ENCODE results near the gene EIF5. TPM values are rescaled to one million over a fixed set of nuclear protein-coding genes. Genes with fewer than 3 reads are reported as not detected.

EIF5 gene
- total RNA-seq, 2 donors from 2014 or later: 267 to 339 TPM

- no peak overlapping the region for H3K4me3 Mint-ChIP-seq
- H3K27ac Mint-ChIP-seq: no peak overlapping the region
- Histone ChIP-seq H3K4me3 (ENCODE audit: low read length) (no peak overlapping the region), H3K27me3 (ENCODE audit: control insufficient read depth, insufficient read depth, low read length, poor library complexity, severe bottlenecking) (no peaks in the 10 kb centered on the region), H3K9ac (ENCODE audit: extremely low read depth, low read length, poor library complexity, severe bottlenecking) (no peak overlapping the region), H3K27ac (ENCODE audit: low read depth, low read length) (no peak overlapping the region), H3K9me3 (ENCODE audit: control insufficient read depth, low read length) (no peaks in the 10 kb centered on the region), H3K36me3 (ENCODE audit: control insufficient read depth, insufficient read depth, low read length) (no peaks in the 10 kb centered on the region), H3K4me1 (ENCODE audit: control insufficient read depth, insufficient read depth, low read length) (peaks cover 4% of the 10 kb centered on the region)
- no peak for TF ChIP-seq CTCF (conservative IDR thresholded peaks at IDR 0.05)
- peaks cover 3% of the 10 kb centered on the region for H3K27me3 Mint-ChIP-seq (ENCODE audit: insufficient read depth)
- peaks cover 5% of the 10 kb centered on the region for H3K9me3 Mint-ChIP-seq
- H3K4me1 Mint-ChIP-seq: no peaks in the 10 kb centered on the region
- 91% methylated on average over 5 to 10 of the region's 10 CpGs for WGBS, 2 experiments (ENCODE audit: insufficient coverage in 1 of 2, insufficient read length in 1 of 2)
- no peak for DNase-seq
- H3K36me3 Mint-ChIP-seq (ENCODE audit: low read depth): no peaks in the 10 kb centered on the region
Observed at GRCh38 chr14:103308717-103309616, 25.1 kb upstream of the EIF5 start.

- WGBS, 2 experiments (ENCODE audit: insufficient coverage in 1 of 2, insufficient read length in 1 of 2): 87 to 91% methylated on average over 7 to 12 of the region's 12 CpGs
- H3K27ac ChIP-seq (ENCODE audit: low read depth, low read length): no peak overlapping the region
- peak; percentile 39 for DNase-seq
- Mint-ChIP-seq H3K36me3 (ENCODE audit: low read depth) (no peaks in the 10 kb centered on the region), H3K27me3 (ENCODE audit: insufficient read depth) (peaks cover 2% of the 10 kb centered on the region), H3K4me1 (no peaks in the 10 kb centered on the region), H3K4me3 (no peak overlapping the region), H3K9me3 (peaks cover 5% of the 10 kb centered on the region), H3K27ac (no peak overlapping the region)
- H3K9me3 ChIP-seq (ENCODE audit: control insufficient read depth, low read length): no peaks in the 10 kb centered on the region
- H3K4me1 ChIP-seq (ENCODE audit: control insufficient read depth, insufficient read depth, low read length): peaks cover 5% of the 10 kb centered on the region
- H3K4me3 ChIP-seq (ENCODE audit: low read length): no peak overlapping the region
- no peaks in the 10 kb centered on the region for H3K27me3 ChIP-seq (ENCODE audit: control insufficient read depth, insufficient read depth, low read length, poor library complexity, severe bottlenecking)
- H3K36me3 ChIP-seq (ENCODE audit: control insufficient read depth, insufficient read depth, low read length): no peaks in the 10 kb centered on the region
- H3K9ac ChIP-seq (ENCODE audit: extremely low read depth, low read length, poor library complexity, severe bottlenecking): no peak overlapping the region
- no peak for TF ChIP-seq CTCF (conservative IDR thresholded peaks at IDR 0.05)
Observed at GRCh38 chr14:103310576-103311095, 23.4 kb upstream of the EIF5 start.

- Histone ChIP-seq H3K9me3 (ENCODE audit: control insufficient read depth, low read length) (no peaks in the 10 kb centered on the region), H3K27ac (ENCODE audit: low read depth, low read length) (no peak overlapping the region), H3K9ac (ENCODE audit: extremely low read depth, low read length, poor library complexity, severe bottlenecking) (no peak overlapping the region), H3K4me3 (ENCODE audit: low read length) (no peak overlapping the region), H3K27me3 (ENCODE audit: control insufficient read depth, insufficient read depth, low read length, poor library complexity, severe bottlenecking) (no peaks in the 10 kb centered on the region), H3K36me3 (ENCODE audit: control insufficient read depth, insufficient read depth, low read length) (no peaks in the 10 kb centered on the region), H3K4me1 (ENCODE audit: control insufficient read depth, insufficient read depth, low read length) (peaks cover 5% of the 10 kb centered on the region)
- Mint-ChIP-seq H3K4me1 (no peaks in the 10 kb centered on the region), H3K36me3 (ENCODE audit: low read depth) (no peaks in the 10 kb centered on the region), H3K4me3 (no peak overlapping the region), H3K27ac (no peak overlapping the region), H3K27me3 (ENCODE audit: insufficient read depth) (peaks cover 2% of the 10 kb centered on the region), H3K9me3 (peaks cover 5% of the 10 kb centered on the region)
- DNase-seq: no peak
- TF ChIP-seq CTCF (conservative IDR thresholded peaks at IDR 0.05): no peak
- 94 to 98% methylated on average over 25 to 31 of the region's 31 CpGs for WGBS, 2 experiments (ENCODE audit: insufficient coverage in 1 of 2, insufficient read length in 1 of 2)
Observed at GRCh38 chr14:103311171-103311997, 22.7 kb upstream of the EIF5 start.

Data from endodermal cell (in vitro differentiated cells).